ENCODE results near the gene PABPN1L. TPM values are rescaled to one million over a fixed set of nuclear protein-coding genes. Genes with fewer than 3 reads are reported as not detected.

The PABPN1L gene
- total and polyA plus RNA-seq, 2 of the 8 experiments (the other 6 are each of a cell fraction or from before 2014, with no cell fraction given) = not detected

DNA sequence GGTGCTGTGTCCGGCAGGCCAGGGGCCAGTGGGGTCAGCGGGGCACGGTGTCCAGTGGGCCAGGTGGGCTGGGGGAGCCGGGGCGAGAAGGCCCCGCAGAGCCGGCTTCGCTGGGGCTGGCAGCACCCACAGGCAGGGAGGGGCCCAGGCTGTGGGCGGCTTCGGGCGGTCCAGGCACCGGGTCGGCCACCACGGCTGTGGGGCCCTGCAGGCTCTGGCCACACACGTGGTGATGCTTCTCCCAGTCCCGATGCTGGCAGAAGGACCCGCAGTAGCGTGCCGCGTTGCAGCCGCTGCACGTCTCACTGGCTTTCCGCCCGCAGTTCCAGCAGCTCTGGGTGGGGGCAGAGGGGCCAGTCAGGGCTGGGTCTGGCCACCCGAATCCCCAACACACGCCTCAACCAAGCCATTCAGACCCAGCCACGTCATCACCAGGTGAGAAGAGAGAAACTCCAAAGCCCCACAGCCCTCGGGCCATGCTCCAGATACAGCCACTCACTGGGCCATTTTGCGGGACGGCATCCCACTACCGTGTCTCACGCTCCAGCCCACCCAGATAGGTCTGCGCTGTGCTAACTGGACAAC lies 10.6 kb upstream of the PABPN1L start:
- no peak overlapping the region for H2BK120ac ChIP-seq (replicated peaks; ENCODE audit: low read depth, low read length)
- H4K5ac ChIP-seq (ENCODE audit: insufficient read length, low read depth, low read length) = no peak overlapping the region
- TF ChIP-seq FOSL1 (IDR thresholded peaks at IDR 0.05; ENCODE audit: insufficient read depth, low read depth, low read length) = no peak
- no peak for TF ChIP-seq SP4 (IDR thresholded peaks at IDR 0.05; ENCODE audit: low read length)
- TF ChIP-seq CHD2 (IDR thresholded peaks at IDR 0.05; ENCODE audit: low read length) = no peak
- TF ChIP-seq, protein P1, sequence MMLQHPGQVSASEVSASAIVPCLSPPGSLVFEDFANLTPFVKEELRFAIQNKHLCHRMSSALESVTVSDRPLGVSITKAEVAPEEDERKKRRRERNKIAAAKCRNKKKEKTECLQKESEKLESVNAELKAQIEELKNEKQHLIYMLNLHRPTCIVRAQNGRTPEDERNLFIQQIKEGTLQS (IDR thresholded peaks at IDR 0.05; ENCODE audit: insufficient read depth, low read depth, low read length) = no peak
- TF ChIP-seq SAP30 (IDR thresholded peaks at IDR 0.05; ENCODE audit: insufficient read depth, insufficient replicate concordance, low read length) = no peak
- TF ChIP-seq CTBP2 (IDR thresholded peaks at IDR 0.05; ENCODE audit: borderline replicate concordance, insufficient read depth, insufficient read length, low read length) = no peak
- TF ChIP-seq TEAD4 (IDR thresholded peaks at IDR 0.05; ENCODE audit: low read depth, low read length) = no peak
- TF ChIP-seq POLR2A (IDR thresholded peaks at IDR 0.05; ENCODE audit: control extremely low read depth in 1 of 2, low read depth in 2 of 2, low read length in 2 of 2) = no peak
- TF ChIP-seq YY1 (IDR thresholded peaks at IDR 0.05; ENCODE audit: low read depth, low read length) = no peak
- no peak for TF ChIP-seq CHD1 (IDR thresholded peaks at IDR 0.05; ENCODE audit: low read depth, low read length)
- TF ChIP-seq SP2 (IDR thresholded peaks at IDR 0.05; ENCODE audit: low read length) = no peak
- TF ChIP-seq SIRT6 (IDR thresholded peaks at IDR 0.05; ENCODE audit: low read length) = no peak
- H3K79me1 ChIP-seq (ENCODE audit: low read depth, low read length) = no peaks in the 10 kb centered on the region; the same call in 1 of the 2 replicates
- no peak overlapping the region for H3K27ac ChIP-seq (ENCODE audit: low read depth, low read length)
- ChIA-PET POLR2A (ENCODE audit: partially characterized antibody) (no interaction called here), CTCF (ENCODE audit: partially characterized antibody) (interaction anchor here (1.6 to 4.4 kb wide), 3 partner anchors 19 to 291 kb away, joined by 6 to 15 read pairs (median 7); no protein-coding TSS in a partner anchor)
- H3K4me3 ChIP-seq (ENCODE audit: extremely low read depth in 1 of 4, insufficient read depth in 2 of 4, low read depth in 3 of 4, low read length in 4 of 4) = no peak overlapping the region
- H3K23ac ChIP-seq (ENCODE audit: insufficient read length) = no peak overlapping the region
- no peaks in the 10 kb centered on the region for H3K79me2 ChIP-seq (ENCODE audit: control insufficient read depth in 1 of 2, insufficient read depth in 2 of 2, low read length in 2 of 2)
- H2AK5ac ChIP-seq (ENCODE audit: low read depth, low read length) = no peak overlapping the region
- no peak overlapping the region for H4K8ac ChIP-seq (ENCODE audit: extremely low read depth, insufficient read depth, low read length)
- no peak overlapping the region for H2AFZ ChIP-seq (ENCODE audit: low read length)
- no peaks in the 10 kb centered on the region for H3K23me2 ChIP-seq (ENCODE audit: low read depth, low read length)
- H2BK12ac ChIP-seq (ENCODE audit: low read depth, low read length) = no peak overlapping the region
- H3K4ac ChIP-seq (replicated peaks; ENCODE audit: insufficient read length, low read depth, low read length) = no peak overlapping the region
- no peak overlapping the region for H3K18ac ChIP-seq (ENCODE audit: extremely low read depth, low read length)
- H3K4me1 ChIP-seq (replicated peaks in 1 of 4; ENCODE audit: control insufficient read depth in 3 of 4, insufficient read depth in 4 of 4, low read length in 3 of 4) = peaks cover 0 to 9% (median 4%) of the 10 kb centered on the region in 4 experiments; a peak in 4 of 7 replicates
- H3K4me2 ChIP-seq (ENCODE audit: insufficient read depth in 1 of 2, low read depth in 2 of 2, low read length in 2 of 2) = no peak overlapping the region
- no peak overlapping the region for H3K56ac ChIP-seq (replicated peaks; ENCODE audit: insufficient read length, low read depth, low read length)
- H3K9ac ChIP-seq (replicated peaks in 1 of 4; ENCODE audit: extremely low read depth in 1 of 4, low read depth in 3 of 4, low read length in 3 of 4) = no peak overlapping the region
- FAIRE-seq (no peak), DNase-seq (ENCODE audit: low read depth in 1 of 2, low spot score in 2 of 2) (no peak)
- H3K27me3 ChIP-seq (replicated peaks in 1 of 4; ENCODE audit: control insufficient read depth in 3 of 4, extremely low read depth in 1 of 4, insufficient read depth in 3 of 4, low read length in 3 of 4) = peaks cover 0 to 7% (median 1%) of the 10 kb centered on the region in 4 experiments; a peak in 2 of 7 replicates
- H3K9me3 ChIP-seq (ENCODE audit: insufficient read depth in 2 of 2, low read depth in 1 of 2, low read length in 1 of 2) = no peaks in the 10 kb centered on the region; a peak in 1 of 4 replicates
- H2BK15ac ChIP-seq (ENCODE audit: low read length) = no peak overlapping the region
- H3K14ac ChIP-seq (ENCODE audit: insufficient read length) = no peak overlapping the region
- H3K36me3 ChIP-seq (ENCODE audit: control insufficient read depth in 2 of 4, insufficient read depth in 4 of 4, low read length in 3 of 4) = no peaks in the 10 kb centered on the region
- no peaks in the 10 kb centered on the region for H4K20me1 ChIP-seq (replicated peaks in 1 of 2; ENCODE audit: control insufficient read depth in 1 of 2, insufficient read depth in 2 of 2, low read length in 2 of 2)
- 89% methylated on average over 26 of the region's 33 CpGs; no CpG with 5 or more reads in 1 of the 2 experiments for WGBS, 2 experiments (ENCODE audit: extremely low coverage in 1 of 2, insufficient coverage in 1 of 2, insufficient read length in 1 of 2, insufficient replicate concordance in 2 of 2, low coverage in 1 of 2, low lambda C conversion rate in 2 of 2, missing lambda C conversion rate in 1 of 2)
- no peak overlapping the region for H2BK5ac ChIP-seq (ENCODE audit: low read depth, low read length)
- no peak overlapping the region for H4K91ac ChIP-seq (replicated peaks; ENCODE audit: insufficient read length, low read length)
- H2BK20ac ChIP-seq (ENCODE audit: low read length) = no peak overlapping the region

Data from H1 (cell line).